Duodenal mucosa (tissue), 2 donors: ENCODE data around the gene LRGUK.

ENCODE experiments used
- H3K27ac ChIP-seq: one replicate; pipeline ENCODE4 v1.7.0; 2013; ENCODE audit warnings: low read depth, low read length
- H3K27me3 ChIP-seq, 2 donors: one replicate each; pipeline ENCODE4 v1.7.0; 2013; ENCODE audit warnings: low read length in 2 of 2, control low read depth in 1 of 2; ENCODE audit not compliant: insufficient read depth in 2 of 2, control insufficient read depth in 1 of 2
- H3K36me3 ChIP-seq, 2 donors: one replicate each; pipeline ENCODE4 v1.7.0; 2013; ENCODE audit warnings: low read length in 2 of 2, control low read depth in 1 of 2; ENCODE audit not compliant: insufficient read depth in 2 of 2, control insufficient read depth in 1 of 2
- H3K4me1 ChIP-seq, 2 donors: one replicate each; pipeline ENCODE4 v1.7.0; 2013; ENCODE audit warnings: low read length in 2 of 2, control low read depth in 1 of 2; ENCODE audit not compliant: insufficient read depth in 2 of 2, control insufficient read depth in 1 of 2
- H3K4me3 ChIP-seq, 2 donors: one replicate each; pipeline ENCODE4 v1.7.0; 2013; ENCODE audit warnings: low read length in 2 of 2, low read depth in 1 of 2
- H3K9ac ChIP-seq, 2 donors: one replicate each; pipeline ENCODE4 v1.7.0; 2013; ENCODE audit warnings: low read length in 2 of 2, low read depth in 1 of 2
- H3K9me3 ChIP-seq, 2 donors: one replicate each; pipeline ENCODE4 v1.7.0; 2013; ENCODE audit warnings: low read length in 2 of 2, control low read depth in 1 of 2; ENCODE audit not compliant: control insufficient read depth in 1 of 2

Gene LRGUK

DNA sequence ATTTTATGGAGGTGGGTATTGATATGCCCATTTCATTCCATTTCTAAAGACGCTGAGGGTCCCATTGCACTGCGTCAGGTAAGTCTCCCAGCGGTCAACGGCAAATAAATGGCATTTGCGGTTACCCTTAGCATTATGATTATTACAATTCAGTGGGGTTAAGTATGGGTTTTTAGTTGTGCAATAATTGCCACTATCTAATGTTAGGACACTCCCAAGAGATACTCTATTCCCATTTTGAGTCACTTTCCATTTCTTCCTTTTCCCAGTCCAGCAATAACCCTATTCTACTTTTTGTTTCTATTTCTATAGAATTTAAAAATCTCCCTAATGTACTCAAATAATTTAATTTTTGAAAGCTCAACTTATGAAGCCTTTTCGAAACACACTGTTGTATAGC lies 185.6 kb downstream of the LRGUK start:
- Histone ChIP-seq H3K27me3 (no peaks in the 10 kb centered on the region), H3K4me1 (peaks cover 13 to 14% of the 10 kb centered on the region in 2 donors), H3K9me3 (no peaks in the 10 kb centered on the region), H3K9ac (no peak overlapping the region), H3K36me3 (peaks cover 0 to 6% of the 10 kb centered on the region in 2 donors), H3K4me3 (no peak overlapping the region), H3K27ac (no peak overlapping the region)

DNA sequence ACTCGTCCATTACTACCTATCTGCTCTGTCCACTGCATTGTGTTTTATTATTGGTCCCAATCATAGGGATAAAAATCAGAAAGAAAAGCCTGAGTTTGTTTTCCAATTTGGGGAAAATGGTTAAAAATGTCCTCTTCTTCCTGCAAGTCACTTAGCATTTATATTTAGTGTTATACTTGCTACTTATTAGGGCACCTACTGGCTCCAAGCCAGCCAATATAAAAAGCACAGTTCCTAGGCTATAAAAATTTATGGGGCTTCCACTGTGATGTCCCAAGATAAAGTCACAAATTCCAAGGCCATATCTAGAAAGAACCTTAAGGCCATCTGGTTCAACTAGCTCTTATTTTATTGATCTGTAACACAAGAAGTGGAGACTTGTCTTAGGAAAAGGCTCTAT lies 186.4 kb downstream of the LRGUK start:
- Histone ChIP-seq H3K36me3 (peaks cover 0 to 3% of the 10 kb centered on the region in 2 donors), H3K27ac (no peak overlapping the region), H3K4me3 (no peak overlapping the region), H3K27me3 (no peaks in the 10 kb centered on the region), H3K9ac (no peak overlapping the region), H3K4me1 (peaks cover 13 to 14% of the 10 kb centered on the region in 2 donors), H3K9me3 (no peaks in the 10 kb centered on the region)
